ENCODE measurements around the gene TBX19.
"Not testable (repeated sequence)": the region's sequence is repeated elsewhere in the genome, so short reads cannot be mapped to it uniquely, and the experiment has no call there.

The TBX19 gene

DNA sequence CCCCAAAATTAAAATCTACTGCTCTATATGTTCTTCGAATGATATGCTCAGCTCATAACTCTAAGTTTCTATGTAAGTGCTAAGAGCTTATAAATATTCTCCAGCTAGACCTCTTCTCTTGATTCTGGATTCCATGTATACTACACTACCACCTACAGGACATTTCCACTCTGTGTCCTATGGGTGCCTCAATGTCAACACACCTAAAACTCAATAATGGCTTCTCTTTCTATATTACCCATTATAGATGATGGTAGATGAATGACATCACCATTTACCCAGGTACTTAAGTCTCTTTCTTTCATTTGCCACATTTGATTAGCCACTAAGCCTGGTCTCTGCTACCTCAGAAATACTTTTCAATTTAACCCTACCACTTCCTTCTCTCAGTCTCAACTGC, 41.3 kb downstream of the TBX19 start:
- no peak for DNase-seq

DNA sequence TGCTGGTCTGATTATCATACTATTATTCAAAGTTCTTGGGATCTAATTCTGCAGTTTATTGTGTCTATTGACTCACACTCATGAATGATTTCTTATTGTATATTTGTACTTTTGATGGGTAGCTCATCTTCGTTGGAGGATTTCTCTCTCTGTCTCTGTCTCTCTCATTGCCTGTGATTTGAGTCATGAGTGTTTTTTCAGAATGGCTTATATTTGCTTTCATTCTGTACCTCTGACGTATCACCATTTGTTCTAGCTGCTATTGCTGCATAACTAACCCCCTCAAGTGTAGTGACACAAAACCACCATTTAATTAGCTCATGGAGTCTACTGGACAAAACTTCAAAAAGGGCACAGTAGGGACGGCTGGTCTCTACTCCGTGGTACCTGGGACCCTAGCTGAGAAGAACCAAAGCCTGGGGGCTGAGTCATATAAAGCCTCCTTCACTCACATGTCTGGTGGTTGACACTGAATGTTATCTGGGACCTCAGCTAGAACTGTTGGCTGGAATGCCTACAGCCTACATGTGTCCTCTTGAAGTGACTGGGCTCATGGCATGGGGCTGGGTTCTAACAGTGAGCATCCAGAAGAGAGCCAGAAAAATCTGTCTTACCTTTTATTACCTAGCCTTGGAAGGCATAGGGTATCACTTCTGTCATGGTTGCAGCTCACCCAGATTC, 44.2 kb downstream of the TBX19 start:
- no peak for DNase-seq

DNA sequence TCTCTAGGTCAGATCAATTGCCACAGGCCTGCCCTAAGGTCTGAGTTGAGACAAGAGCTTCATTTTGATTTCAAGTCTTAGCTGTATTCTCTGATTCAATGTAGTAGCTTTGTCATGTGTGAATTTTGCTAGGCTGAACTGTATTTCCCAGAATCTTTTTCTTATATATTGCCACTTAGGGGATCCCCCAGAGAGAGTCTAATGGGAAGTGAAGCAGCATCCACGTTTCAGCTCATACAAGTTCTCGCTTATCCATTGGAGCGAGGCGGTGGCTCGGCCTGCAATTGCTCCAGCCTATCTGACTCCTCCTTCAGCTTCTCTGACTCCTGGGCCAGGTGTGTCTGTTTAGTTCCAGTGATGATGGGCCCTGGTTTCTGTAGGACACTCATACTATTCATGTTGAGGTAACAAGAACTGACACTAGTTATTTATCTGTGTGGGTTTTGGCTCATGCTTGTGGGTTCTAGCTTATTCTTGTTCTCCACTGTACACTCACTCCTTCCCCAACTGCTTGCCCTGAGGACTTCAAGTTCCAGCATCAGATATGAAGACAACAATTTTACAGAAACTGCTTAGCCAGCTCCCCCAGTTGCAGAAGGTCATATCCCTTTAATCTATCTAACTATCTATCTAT, 48.2 kb downstream of the TBX19 start:
- DNase-seq, result no peak

DNA sequence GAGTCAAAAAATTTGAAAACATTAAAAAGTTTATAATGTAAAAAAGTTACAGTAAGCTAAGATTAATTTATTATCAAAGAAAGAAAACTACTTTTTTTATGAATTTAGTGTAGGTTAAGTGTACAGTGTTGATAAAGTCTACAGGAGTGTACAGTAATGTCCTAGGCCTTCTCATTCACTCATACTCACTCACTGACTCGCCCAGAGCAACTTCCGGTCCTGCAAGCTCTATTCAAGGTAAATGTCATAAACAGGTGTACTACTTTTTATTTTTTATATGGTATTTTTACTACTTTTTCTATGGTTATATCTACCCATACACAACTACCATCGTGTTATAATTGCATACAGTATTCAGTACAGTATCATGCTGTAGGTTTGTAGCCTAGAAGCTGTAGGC, 49.6 kb downstream of the TBX19 start:
- DNase-seq, result no peak

DNA sequence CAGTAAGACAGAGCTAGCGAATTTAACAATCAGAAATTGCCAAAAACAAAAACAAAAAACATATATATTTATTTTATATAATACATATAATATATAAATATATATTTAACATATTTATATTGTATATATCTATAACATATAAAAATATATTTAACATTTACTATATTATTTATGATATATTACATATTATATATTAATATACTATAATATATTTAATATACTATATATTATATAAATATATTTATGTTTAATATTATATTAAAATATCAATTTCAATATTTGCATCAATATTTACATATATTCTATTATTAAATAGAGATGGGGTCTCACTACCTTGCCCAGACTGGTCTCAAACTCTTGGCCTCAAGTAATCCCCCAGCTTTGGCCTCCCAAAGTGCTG, 50.9 kb downstream of the TBX19 start:
- no peak for DNase-seq

DNA sequence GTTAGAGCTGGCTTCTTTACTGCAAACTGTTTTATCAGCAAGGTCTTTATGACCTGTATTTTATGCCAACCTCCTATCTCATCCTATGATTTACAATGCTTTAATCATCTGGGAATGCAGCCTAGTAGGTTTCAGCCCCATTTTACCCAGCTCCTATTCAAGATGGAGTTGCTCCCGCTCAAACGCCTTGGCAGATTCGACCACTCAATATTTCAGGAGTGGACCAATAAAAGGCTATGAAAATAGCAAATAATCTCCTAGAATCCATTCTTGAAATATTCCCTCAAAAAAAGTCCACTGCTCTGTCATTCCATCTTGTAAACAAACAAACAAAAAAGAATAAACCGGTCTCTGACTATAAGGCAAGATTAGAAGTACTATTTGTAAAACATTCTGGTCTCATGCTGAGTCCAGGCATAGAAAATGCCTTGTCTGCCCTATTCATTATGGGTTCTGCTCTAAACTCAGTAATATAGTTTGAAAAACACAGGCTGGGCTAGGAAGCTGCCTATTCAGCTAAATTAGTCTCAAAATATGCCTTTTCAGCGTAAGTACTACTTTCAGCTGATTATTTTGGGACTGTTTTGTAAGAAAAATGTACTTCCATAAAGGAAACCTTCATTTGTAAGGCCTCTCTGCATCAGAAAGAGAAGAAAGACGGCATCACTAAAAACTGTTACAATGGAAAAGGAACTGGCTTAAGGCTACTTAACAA, 53.0 kb downstream of the TBX19 start:
- no peak for DNase-seq

DNA sequence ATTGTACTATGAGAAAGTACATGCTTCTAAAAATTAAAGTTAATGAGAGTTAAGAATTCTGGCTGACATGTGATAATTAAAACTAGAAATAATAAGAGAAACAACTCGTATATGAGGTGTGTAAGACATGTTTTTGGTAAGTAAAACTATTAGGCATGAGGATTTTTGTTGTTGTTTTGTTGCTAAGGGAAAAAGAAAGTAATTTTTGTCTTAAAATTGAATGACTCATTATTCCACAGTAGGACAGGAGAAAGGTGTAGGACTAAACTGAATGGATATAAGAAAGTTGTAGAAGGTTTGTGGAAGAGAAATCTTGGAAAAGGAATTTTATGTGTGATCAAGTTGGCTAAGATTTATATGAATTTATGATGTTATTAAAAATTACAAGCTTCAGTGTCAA, 54.8 kb downstream of the TBX19 start:
- no peak for DNase-seq

DNA sequence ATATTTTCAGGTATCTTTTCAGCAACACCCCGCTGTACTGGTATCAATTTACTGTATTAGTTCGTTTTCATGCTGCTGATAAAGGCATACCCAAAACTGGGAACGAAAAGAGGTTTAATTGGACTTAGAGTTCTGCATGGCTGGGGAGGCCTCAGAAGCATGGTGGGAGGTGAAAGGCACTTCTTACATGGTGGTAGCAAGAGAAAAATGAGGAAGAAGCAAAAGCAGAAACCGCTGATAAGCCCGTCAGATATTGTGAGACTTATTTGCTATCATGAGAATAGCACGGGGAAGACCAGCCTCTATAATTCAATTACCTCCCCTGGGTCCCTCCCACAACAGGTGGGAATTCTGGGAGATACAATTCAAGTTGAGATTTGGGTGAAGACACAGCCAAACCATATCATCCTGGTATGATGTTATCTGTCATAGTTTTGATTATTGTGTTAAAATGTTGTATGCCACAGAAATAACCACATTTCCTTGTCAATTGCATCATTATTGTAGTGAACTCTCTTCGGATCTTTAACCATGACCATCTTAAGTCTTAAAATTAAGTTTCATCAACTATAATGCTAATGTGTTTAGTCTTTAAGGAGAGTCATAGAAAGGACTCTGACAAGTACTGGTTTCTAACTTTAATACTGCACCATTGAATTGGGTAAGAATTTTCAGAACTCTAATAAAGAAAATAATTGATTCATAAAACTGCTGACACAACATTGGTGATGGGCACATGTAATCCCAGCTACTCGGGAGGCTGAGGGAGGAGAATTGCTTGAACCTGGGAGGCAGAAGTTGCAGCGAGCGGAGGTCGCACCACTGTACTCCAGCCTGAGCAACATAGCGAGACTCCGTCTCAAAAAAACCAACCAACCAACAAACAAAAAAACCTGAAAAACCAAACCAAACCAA, 58.2 kb downstream of the TBX19 start:
- no peak for DNase-seq

DNA sequence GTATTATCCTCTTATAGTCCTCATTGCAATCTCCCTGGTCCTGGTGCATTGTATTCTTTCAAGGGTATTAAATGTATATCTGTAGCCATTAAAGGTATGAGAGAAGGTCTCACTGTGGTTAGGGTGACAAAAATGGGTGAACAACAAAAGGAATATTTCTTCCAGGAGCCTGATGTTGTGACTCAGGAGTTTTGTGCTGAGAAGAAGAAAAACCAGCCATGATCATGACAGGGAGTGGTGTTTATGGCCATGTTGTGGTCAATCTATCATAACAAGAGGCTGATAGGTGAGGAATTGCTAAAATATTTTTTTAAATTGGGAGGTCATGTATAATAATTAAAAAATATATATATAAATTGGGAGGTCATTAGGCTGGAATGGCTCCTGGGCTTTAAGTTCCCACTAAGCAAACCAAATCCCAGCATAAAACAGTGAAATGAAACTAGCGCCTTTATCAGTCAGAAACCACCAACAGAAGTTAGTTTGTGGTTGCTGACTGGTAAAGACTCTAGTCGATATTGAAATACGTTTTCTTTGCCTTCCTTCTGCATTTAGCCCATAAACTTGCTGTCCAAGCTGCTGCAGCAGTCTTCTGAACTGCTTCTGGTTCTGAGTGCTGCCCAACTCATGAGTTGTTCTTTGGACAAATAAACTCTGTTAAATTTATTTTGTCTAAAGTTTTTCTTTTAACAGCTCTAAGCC, 60.3 kb downstream of the TBX19 start:
- no peak for DNase-seq

DNA sequence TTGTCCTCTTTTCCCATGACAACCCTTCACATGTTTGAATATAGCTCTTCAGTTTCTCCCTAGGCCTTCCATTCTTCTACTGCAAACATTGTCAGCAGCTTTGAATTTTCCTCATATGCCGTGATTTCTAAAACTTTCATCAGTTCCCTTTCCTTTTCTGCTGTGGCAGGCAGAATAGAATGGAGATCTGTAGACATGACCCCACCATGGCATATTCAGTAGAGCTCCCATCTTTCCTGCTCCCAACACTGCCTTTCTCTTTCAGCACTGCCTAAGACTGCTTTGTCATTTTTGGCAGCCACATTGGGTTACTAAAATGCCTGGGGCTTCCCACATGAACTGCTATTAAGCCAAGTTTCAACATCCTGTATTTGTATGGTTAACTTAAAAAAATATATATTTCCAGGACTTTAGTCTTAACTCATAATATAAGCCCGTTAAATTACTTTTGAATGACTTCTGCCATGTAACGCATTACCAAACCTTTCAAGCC, 60.9 kb downstream of the TBX19 start:
- DNase-seq, result no peak

DNA sequence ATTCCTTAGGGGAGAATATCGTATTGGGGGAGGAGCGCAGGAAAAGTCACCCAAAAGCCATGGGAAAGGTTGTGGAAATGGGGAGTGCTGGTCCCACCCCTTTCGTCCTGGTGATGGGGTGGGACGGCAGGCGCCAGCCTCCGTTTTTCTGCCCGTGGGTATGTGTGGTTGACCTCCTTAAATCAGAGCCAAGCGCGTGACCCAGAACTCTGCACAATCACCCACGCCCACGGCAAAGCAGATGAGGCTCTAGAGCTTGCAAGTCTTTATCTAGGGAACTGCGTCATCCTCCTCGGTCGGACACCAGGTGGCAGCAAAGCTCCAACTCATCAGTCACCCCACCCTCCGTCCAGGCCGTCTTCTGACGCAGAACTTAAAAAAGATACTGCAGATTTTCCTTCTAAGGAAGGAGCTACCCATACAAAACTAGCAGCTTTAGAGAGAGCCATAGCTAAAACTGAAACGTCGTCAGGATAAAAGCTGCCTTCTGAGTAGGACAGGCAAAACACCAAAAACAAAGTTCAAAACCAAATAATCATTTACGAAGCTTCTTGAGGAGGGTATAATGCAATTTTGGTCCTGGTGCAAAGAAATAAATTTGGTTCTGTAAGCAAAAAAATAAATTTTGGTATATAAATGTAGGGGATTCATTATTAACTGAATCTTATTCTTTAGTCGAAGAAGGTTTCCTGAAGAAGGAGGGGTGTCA, 62.0 kb downstream of the TBX19 start:
- peak; percentile 90 for DNase-seq

DNA sequence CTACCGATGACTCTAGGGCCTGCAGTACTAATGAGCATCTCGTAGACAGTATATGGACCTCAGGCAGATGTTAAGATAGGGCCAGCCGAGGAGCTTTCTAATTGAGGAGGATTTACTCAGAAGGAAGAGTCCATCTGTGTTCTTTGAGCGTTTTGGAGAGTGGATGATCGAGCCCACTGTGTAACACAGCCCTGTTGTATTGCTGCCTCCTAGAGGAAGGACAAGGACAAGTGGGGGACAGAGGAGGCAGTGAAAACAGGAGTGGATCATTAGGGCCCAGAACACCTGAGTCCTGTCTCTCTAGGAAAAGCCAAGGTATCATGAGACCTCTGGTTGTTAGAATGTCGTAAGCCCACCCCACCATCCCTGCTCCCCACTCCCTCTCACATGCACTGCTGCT, 62.9 kb downstream of the TBX19 start:
- DNase-seq, result no peak

DNA sequence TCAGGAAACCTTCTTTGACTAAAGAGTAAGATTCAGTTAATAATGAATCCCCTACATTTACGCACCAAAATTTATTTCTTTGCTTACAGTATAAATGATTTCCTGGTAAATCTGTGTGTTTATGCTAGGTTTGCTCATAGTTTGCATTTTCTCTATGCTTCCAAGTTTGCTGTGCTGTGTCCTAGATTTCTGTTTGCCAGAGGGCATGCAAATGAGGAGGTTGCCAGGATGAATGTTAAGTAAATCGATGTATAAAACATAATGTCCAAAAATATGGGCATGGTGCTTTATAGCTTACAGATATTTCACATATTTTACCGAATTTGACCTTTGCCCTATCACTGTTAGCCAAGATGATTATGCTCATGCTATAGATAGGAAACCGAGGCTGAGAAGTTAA, 63.8 kb downstream of the TBX19 start:
- no peak for DNase-seq

DNA sequence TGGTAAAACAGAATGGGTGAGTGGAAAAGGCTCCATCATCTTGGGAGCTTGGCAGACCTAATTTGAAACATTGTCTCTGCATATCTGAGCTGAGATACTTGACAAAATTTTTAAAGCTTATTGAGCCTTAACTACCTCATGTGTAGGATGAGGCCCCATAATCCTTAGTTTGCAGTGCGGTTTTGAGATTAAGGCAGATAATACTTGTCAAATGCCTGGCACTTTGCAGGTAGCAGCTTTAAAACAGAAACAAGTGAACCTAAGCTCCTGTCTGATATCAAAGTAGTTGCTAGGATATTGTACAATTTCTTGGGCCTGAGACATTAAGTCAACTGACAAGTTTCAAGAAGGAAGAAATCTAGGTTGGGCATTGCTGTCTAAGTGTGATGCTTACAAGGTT, 65.3 kb downstream of the TBX19 start:
- DNase-seq, result no peak

DNA sequence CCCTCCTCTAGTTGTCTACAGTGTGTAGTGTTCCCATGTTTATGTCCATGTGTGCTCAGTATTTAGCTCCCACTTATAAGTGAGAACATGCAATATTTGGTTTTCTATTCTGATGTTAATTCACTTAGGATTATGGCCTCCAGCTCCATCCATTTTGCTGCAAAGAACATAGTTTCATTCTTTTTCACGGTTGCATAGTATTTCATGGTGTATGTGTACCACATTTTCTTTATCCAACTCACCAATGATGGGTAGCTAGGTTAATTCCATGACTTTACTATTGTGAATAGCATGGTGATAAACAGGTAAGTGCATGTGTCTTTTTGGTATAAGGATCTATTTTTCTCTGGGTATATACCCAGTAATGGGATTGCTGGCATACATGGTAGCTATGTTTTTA, 67.0 kb downstream of the TBX19 start:
- no peak for DNase-seq

DNA sequence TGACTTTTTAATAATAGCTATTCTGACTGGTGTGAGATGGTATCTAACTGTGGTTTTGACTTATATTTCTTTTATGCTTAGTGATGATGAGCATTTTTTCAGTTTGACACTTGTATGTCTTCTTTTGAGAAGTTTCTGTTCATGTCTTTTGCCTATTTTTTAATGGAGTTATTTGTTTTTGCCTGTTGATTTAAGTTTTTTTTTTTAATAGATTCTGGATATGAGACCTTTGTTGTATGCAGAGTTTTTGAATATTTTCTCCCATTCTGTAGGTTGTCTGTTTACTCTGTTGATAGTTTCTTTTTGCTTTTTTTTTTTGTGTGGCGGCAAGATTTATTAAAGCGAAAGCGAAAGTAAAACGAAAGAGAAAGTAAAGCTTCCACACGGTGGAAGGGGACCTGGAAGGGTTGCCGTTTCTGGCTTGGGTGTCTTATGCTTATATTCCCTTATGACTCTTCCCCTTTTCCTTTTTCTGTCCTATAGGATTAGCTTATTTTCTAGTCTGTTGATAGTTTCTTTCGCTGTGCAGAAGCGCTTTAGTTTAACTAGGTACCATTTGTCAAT, 67.6 kb downstream of the TBX19 start:
- no peak for DNase-seq

DNA sequence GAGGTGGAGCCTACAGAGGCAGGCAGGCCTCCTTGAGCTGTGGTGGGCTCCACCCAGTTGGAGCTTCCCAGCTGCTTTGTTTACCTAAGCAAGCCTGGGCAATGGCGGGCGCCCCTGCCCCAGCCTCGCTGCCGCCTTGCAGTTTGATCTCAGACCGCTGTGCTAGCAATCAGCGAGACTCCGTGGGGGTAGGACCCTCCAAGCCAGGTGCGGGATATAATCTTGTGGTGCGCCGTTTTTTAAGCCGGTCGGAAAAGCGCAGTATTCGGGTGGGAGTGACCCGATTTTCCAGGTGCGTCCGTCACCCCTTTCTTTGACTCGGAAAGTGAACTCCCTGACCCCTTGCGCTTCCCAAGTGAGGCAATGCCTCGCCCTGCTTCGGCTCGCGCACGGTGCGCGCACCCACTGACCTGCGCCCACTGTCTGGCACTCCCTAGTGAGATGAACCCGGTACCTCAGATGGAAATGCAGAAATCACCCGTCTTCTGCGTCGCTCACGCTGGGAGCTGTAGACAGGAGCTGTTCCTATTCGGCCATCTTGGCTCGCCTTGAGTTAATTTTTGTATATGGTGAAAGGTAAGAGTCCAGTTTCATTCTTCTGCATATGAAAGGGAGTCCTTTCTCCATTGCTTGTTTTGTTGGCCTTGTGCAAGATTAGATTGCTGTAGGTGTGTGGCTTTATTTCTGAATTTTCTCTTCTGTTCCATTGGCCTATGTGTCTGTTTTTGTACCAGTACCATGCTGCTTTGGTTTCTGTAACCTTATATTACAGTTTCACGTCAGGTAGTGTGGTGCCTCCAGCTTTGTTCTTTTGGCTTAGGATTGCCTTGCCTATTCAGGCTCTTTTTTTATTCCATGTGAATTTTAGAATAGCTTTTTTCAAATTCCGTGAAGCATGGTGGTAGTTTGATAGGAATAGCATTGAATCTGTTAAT, 73.9 kb downstream of the TBX19 start:
- DNase-seq, result not testable (repeated sequence)

DNA sequence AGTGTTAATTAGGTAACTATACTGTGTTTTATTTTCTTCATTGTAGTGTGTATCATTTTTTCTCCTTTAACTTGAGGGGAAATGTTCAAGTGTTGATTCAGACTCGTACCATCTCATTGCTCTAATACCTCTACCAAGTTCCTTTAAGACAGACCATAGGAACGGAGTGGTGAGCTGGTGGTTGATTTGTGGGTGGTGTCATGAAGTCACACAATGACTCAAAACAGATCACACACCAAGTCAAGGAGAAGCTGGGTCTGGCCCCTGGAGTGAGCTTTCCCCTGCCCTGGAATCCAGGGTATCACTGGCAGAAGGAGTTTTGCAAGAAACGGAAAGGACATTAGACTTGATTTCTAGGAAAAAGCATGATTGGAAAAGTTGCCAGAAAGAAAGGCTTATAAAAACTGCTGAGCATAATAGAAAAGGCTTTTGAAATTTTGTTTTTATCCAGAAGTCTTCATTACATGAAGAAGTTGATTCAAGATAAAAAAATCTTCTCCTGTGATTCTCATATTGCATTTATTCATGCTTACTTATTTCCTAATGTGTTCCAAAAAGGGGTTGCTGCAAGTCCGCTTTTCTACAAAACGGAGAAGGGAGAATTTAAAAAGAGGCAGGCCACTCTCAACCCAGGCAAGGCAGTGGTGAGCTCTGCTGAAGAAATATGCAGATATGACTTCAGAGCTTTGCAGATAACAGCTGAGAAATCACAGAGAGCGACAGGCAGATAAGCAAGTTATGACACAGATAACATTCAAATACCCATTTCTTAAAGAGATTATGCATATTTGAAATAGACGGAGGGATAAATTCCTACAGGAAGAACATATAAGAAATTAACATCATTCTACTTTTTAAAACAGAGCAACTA, 79.7 kb downstream of the TBX19 start:
- DNase-seq, result peak; percentile 18

DNA sequence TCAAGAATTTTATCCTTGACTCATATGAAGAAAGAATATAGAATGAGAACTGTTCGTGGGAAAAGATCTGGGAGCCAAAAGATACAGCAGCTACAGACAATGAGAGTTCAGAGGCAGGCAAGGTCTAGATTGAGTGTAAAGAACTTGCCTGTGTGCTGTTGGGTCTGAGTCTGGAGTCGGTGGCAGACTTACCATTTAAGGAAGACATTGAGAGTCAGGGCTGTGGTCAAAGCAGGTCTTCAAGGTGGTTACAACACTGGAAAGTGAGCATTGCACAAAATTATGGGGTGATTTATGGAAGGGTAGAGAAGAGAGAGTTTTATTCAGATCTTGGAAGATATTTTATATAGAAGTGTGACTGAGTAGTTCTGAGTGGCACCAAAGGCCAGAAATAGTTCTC, 80.6 kb downstream of the TBX19 start:
- no peak for DNase-seq

Data from CD4-positive, alpha-beta T cell treated with Interleukin-15 for 1 hour (primary cell).